ENCODE data around the gene NRG2. TPM values are rescaled to one million over a fixed set of nuclear protein-coding genes. Genes with fewer than 3 reads are reported as not detected.

Gene NRG2
- total RNA-seq, 2 experiments from 2014 or later, result not detected

GRCh38 chr5:139880416-139881142, 162.5 kb downstream of the NRG2 start:
- H3K4me1 Mint-ChIP-seq (ENCODE audit: low read depth), result peaks cover 3% of the 10 kb centered on the region
- H3K4me3 Mint-ChIP-seq, result no peak overlapping the region
- no peaks in the 10 kb centered on the region for H3K27me3 Mint-ChIP-seq (ENCODE audit: low read depth)
- CTCF ChIA-PET, result interaction anchor here (0.6 to 1.0 kb wide), 3 partner anchors 89 to 168 kb away, joined by 3 to 4 read pairs (median 3); no protein-coding TSS in a partner anchor
- peaks cover 1% of the 10 kb centered on the region for H3K9me3 Mint-ChIP-seq
- no peak overlapping the region for H3K27ac Mint-ChIP-seq
- no peak for DNase-seq
- H3K36me3 Mint-ChIP-seq (ENCODE audit: low read depth), result no peaks in the 10 kb centered on the region
- intact Hi-C loops (cut with micrococcal nuclease), result no loop called here

- Mint-ChIP-seq H3K9me3 (peaks cover 3% of the 10 kb centered on the region), H3K36me3 (ENCODE audit: low read depth) (no peaks in the 10 kb centered on the region), H3K27me3 (ENCODE audit: low read depth) (no peaks in the 10 kb centered on the region), H3K4me1 (ENCODE audit: low read depth) (peaks cover 3% of the 10 kb centered on the region), H3K27ac (no peak overlapping the region), H3K4me3 (no peak overlapping the region)
- no peak for DNase-seq
- intact Hi-C loops (cut with micrococcal nuclease), result no loop called here
- CTCF ChIA-PET, result interaction anchor here (1.0 to 1.8 kb wide), 2 partner anchors 89 to 90 kb away, joined by 3 to 9 read pairs; no protein-coding TSS in a partner anchor
These were observed 165.0 kb downstream of the NRG2 start for GRCh38 chr5:139878093-139878492.

GRCh38 chr5:139877129-139877597, 165.9 kb downstream of the NRG2 start:
- Mint-ChIP-seq H3K4me1 (ENCODE audit: low read depth) (peaks cover 3% of the 10 kb centered on the region), H3K9me3 (peaks cover 3% of the 10 kb centered on the region), H3K36me3 (ENCODE audit: low read depth) (no peaks in the 10 kb centered on the region), H3K27ac (no peak overlapping the region), H3K27me3 (ENCODE audit: low read depth) (no peaks in the 10 kb centered on the region), H3K4me3 (no peak overlapping the region)
- intact Hi-C loops (cut with micrococcal nuclease), result no loop called here
- CTCF ChIA-PET, result interaction anchor here (0.7 to 1.8 kb wide), 3 partner anchors 91 to 112 kb away, joined by 3 to 9 read pairs (median 3); no protein-coding TSS in a partner anchor
- DNase-seq, result peak; percentile 10

GRCh38 chr5:139875957-139876356, 167.1 kb downstream of the NRG2 start:
- DNase-seq, result no peak
- intact Hi-C loops (cut with micrococcal nuclease), result no loop called here
- no peak overlapping the region for H3K27ac Mint-ChIP-seq
- peaks cover 3% of the 10 kb centered on the region for H3K4me1 Mint-ChIP-seq (ENCODE audit: low read depth)
- H3K36me3 Mint-ChIP-seq (ENCODE audit: low read depth), result no peaks in the 10 kb centered on the region
- H3K4me3 Mint-ChIP-seq, result no peak overlapping the region
- H3K9me3 Mint-ChIP-seq, result peaks cover 3% of the 10 kb centered on the region
- CTCF ChIA-PET, result no interaction called here
- H3K27me3 Mint-ChIP-seq (ENCODE audit: low read depth), result no peaks in the 10 kb centered on the region

- peaks cover 3% of the 10 kb centered on the region for H3K9me3 Mint-ChIP-seq
- no peaks in the 10 kb centered on the region for H3K27me3 Mint-ChIP-seq (ENCODE audit: low read depth)
- no peaks in the 10 kb centered on the region for H3K36me3 Mint-ChIP-seq (ENCODE audit: low read depth)
- CTCF ChIA-PET, result interaction anchor here (0.7 to 1.5 kb wide), 2 partner anchors 86 to 96 kb away, joined by 4 to 6 read pairs; no protein-coding TSS in a partner anchor
- DNase-seq, result no peak
- H3K27ac Mint-ChIP-seq, result no peak overlapping the region
- intact Hi-C loops (cut with micrococcal nuclease), result no loop called here
- no peak overlapping the region for H3K4me3 Mint-ChIP-seq
- H3K4me1 Mint-ChIP-seq (ENCODE audit: low read depth), result peaks cover 3% of the 10 kb centered on the region
These were observed 170.0 kb downstream of the NRG2 start for GRCh38 chr5:139872851-139873794.

GRCh38 chr5:139872052-139872766, 170.9 kb downstream of the NRG2 start:
- H3K27ac Mint-ChIP-seq, result no peak overlapping the region
- no peak for DNase-seq
- CTCF ChIA-PET, result interaction anchor here (0.7 to 1.5 kb wide), 2 partner anchors 85 to 97 kb away, joined by 4 to 6 read pairs; no protein-coding TSS in a partner anchor
- no peaks in the 10 kb centered on the region for H3K27me3 Mint-ChIP-seq (ENCODE audit: low read depth)
- intact Hi-C loops (cut with micrococcal nuclease), result no loop called here
- H3K36me3 Mint-ChIP-seq (ENCODE audit: low read depth), result no peaks in the 10 kb centered on the region
- H3K9me3 Mint-ChIP-seq, result peaks cover 3% of the 10 kb centered on the region
- H3K4me1 Mint-ChIP-seq (ENCODE audit: low read depth), result peaks cover 3% of the 10 kb centered on the region
- no peak overlapping the region for H3K4me3 Mint-ChIP-seq

- Mint-ChIP-seq H3K27me3 (ENCODE audit: low read depth) (no peaks in the 10 kb centered on the region), H3K36me3 (ENCODE audit: low read depth) (no peaks in the 10 kb centered on the region), H3K9me3 (peaks cover 3% of the 10 kb centered on the region), H3K27ac (no peak overlapping the region), H3K4me3 (no peak overlapping the region), H3K4me1 (ENCODE audit: low read depth) (no peaks in the 10 kb centered on the region)
- no peak for DNase-seq
- intact Hi-C loops (cut with micrococcal nuclease), result no loop called here
- CTCF ChIA-PET, result interaction anchor here (1.5 kb wide), 1 partner anchor 97 kb away, joined by 6 read pairs; no protein-coding TSS in a partner anchor
These were observed 171.5 kb downstream of the NRG2 start for GRCh38 chr5:139871614-139872013.

GRCh38 chr5:139870677-139871076, 172.4 kb downstream of the NRG2 start:
- Mint-ChIP-seq H3K27me3 (ENCODE audit: low read depth) (no peaks in the 10 kb centered on the region), H3K4me3 (no peak overlapping the region), H3K9me3 (peaks cover 2% of the 10 kb centered on the region), H3K36me3 (ENCODE audit: low read depth) (no peaks in the 10 kb centered on the region), H3K4me1 (ENCODE audit: low read depth) (no peaks in the 10 kb centered on the region), H3K27ac (no peak overlapping the region)
- CTCF ChIA-PET, result interaction anchor here (1.8 kb wide), 1 partner anchor 98 kb away, joined by 5 read pairs; no protein-coding TSS in a partner anchor
- no peak for DNase-seq
- intact Hi-C loops (cut with micrococcal nuclease), result no loop called here

GRCh38 chr5:139869042-139869790, 173.9 kb downstream of the NRG2 start:
- CTCF ChIA-PET, result interaction anchor here (1.8 kb wide), 1 partner anchor 100 kb away, joined by 5 read pairs; no protein-coding TSS in a partner anchor
- Mint-ChIP-seq H3K36me3 (ENCODE audit: low read depth) (no peaks in the 10 kb centered on the region), H3K27me3 (ENCODE audit: low read depth) (no peaks in the 10 kb centered on the region), H3K27ac (no peak overlapping the region), H3K4me3 (no peak overlapping the region), H3K4me1 (ENCODE audit: low read depth) (no peaks in the 10 kb centered on the region), H3K9me3 (no peaks in the 10 kb centered on the region)
- intact Hi-C loops (cut with micrococcal nuclease), result no loop called here
- no peak for DNase-seq

- H3K36me3 Mint-ChIP-seq (ENCODE audit: low read depth), result no peaks in the 10 kb centered on the region
- CTCF ChIA-PET, result interaction anchor here (0.8 to 3.5 kb wide), 3 partner anchors 18 to 101 kb away, joined by 3 to 23 read pairs (median 19); no protein-coding TSS in a partner anchor
- H3K9me3 Mint-ChIP-seq, result no peaks in the 10 kb centered on the region
- no peaks in the 10 kb centered on the region for H3K27me3 Mint-ChIP-seq (ENCODE audit: low read depth)
- H3K27ac Mint-ChIP-seq, result no peak overlapping the region
- no peaks in the 10 kb centered on the region for H3K4me1 Mint-ChIP-seq (ENCODE audit: low read depth)
- intact Hi-C loops (cut with micrococcal nuclease), result no loop called here
- H3K4me3 Mint-ChIP-seq, result no peak overlapping the region
- DNase-seq, result no peak
These were observed 175.5 kb downstream of the NRG2 start for GRCh38 chr5:139867581-139867980.

- H3K36me3 Mint-ChIP-seq (ENCODE audit: low read depth), result no peaks in the 10 kb centered on the region
- H3K9me3 Mint-ChIP-seq, result no peaks in the 10 kb centered on the region
- H3K4me3 Mint-ChIP-seq, result no peak overlapping the region
- CTCF ChIA-PET, result interaction anchor here (0.8 to 3.5 kb wide), 3 partner anchors 17 to 101 kb away, joined by 3 to 23 read pairs (median 19); no protein-coding TSS in a partner anchor
- no peak overlapping the region for H3K27ac Mint-ChIP-seq
- H3K4me1 Mint-ChIP-seq (ENCODE audit: low read depth), result no peaks in the 10 kb centered on the region
- no peak for DNase-seq
- intact Hi-C loops (cut with micrococcal nuclease), result no loop called here
- no peaks in the 10 kb centered on the region for H3K27me3 Mint-ChIP-seq (ENCODE audit: low read depth)
These were observed 176.0 kb downstream of the NRG2 start for GRCh38 chr5:139867109-139867508.

Measured in activated naive CD4-positive, alpha-beta T cell treated with anti-CD3 and anti-CD28 coated beads for 36 hours (primary cell).